Skeletal muscle cell (primary cell): Measurements from ENCODE around the gene CBLIF.
"Not testable (repeated sequence)": the region's sequence is repeated elsewhere in the genome, so short reads cannot be mapped to it uniquely, and the experiment has no call there.

Source experiments
- DNase-seq: peaks from one replicate; pipeline ENCODE4 v3.0.0-alpha.2; 2010; ENCODE audit warnings: low read depth
- H3K4me3 ChIP-seq: 2 replicates; pipeline ENCODE4 v1.5.1; 2011; ENCODE audit warnings: low read depth, mild to moderate bottlenecking, control low read depth, low read length, moderate library complexity

The CBLIF gene

DNA sequence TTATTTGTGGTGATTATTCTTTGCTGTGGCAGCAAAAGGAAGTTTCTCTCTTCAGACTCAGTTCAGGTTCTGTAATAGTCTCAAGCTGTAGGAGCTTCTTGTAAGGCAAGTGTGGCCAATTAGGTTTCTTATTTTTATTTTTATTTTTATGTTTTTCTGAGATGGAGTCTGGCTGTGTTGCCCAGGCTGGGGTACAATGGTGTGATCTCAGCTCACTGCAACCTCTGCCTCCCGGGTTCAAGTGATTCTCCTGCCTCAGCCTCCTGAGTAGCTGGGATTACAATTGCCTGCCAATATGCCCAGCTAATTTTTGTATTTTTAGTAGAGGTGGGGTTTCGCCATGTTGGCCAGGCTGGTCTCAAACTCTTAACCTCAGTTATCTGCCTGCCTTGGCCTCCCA lies 4.3 kb upstream of the CBLIF start:
- H3K4me3 ChIP-seq, DNase-seq: not testable (repeated sequence)

GRCh38 chr11:59849129-59849528 lies 3.8 kb upstream of the CBLIF start:
- H3K4me3 ChIP-seq = no peak overlapping the region
- DNase-seq = no peak

GRCh38 chr11:59848439-59848838 lies 3.1 kb upstream of the CBLIF start:
- H3K4me3 ChIP-seq, DNase-seq: not testable (repeated sequence)

GRCh38 chr11:59847626-59848025 lies 2.3 kb upstream of the CBLIF start:
- no peak overlapping the region for H3K4me3 ChIP-seq
- DNase-seq = no peak

DNA sequence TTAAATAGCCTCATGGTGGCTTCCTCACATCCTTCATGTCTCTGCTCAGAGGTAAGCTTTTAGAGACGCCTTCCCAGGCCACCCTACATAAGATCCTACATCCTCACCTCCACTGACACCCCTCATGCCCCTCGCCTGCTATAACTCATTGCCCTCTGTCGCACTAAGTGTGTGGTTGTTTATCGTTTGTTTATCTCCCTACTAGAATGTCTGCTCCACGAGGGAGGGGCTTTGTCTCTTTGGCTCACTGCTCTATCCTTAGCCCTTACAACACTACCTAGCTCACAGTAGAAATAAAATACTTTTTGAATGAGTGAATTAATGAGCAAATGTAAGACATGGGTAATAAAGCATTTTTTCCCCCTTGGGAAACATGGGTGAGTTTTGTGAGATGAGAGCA lies 1.3 kb upstream of the CBLIF start:
- DNase-seq = no peak
- no peak overlapping the region for H3K4me3 ChIP-seq

- DNase-seq = no peak
- H3K4me3 ChIP-seq = no peak overlapping the region
Observed at GRCh38 chr11:59842316-59842715, 3.0 kb downstream of the CBLIF start.

GRCh38 chr11:59841514-59841913 lies 3.8 kb downstream of the CBLIF start:
- DNase-seq = no peak

GRCh38 chr11:59839615-59840014 lies 5.7 kb downstream of the CBLIF start:
- H3K4me3 ChIP-seq = no peak overlapping the region
- no peak for DNase-seq

More at GRCh38 chr11:59841514-59841913, 3.8 kb downstream of the CBLIF start:
- no peak overlapping the region for H3K4me3 ChIP-seq

- DNase-seq = no peak
- no peak overlapping the region for H3K4me3 ChIP-seq
Observed at GRCh38 chr11:59833602-59834001, 11.7 kb downstream of the CBLIF start.

DNA sequence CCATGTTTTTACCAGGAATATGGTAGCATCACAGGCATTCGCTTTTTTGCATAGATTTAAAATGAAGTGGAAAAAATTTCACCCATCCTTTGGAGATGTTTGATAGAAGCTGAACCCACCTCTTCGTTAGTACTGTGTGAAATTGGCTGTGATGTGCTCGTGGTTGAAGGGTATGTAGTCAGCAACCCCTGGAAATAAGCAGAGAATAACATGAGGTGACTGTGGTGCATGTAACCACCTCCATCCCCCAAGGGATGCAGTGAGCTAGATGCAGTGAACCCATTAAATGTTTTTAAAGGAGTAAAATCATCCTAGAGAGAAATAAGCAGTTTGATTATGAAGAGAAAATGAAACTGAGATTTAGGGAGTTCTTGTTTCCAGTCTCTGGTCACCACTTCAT lies 15.9 kb downstream of the CBLIF start:
- no peak overlapping the region for H3K4me3 ChIP-seq
- no peak for DNase-seq

DNA sequence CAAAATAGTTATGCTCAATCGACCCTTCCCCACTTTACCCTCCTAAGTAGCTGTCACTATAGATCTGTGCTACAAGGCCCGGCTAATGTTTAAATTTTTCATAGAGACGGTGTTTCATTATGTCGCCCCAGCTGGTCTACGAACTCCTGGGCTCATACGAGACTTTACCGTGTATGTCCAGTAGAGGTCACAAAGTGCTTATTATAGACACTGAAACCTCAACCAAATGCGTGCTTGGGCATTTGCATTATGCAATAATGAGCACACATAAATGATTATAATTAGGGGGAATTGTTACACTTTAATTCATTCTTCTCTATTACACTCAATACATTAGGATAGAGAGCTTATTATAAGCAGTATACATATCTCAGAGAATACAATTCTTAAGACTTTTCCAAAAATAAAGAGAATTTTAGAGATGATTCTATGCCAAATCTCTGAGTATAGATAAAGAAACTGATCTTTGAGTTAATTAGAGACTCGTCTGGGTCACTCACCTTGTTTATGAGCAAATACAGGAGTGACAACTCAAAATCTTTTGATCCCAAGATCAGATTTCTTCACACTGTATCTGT lies 22.2 kb downstream of the CBLIF start:
- DNase-seq = no peak
- H3K4me3 ChIP-seq = no peak overlapping the region

DNA sequence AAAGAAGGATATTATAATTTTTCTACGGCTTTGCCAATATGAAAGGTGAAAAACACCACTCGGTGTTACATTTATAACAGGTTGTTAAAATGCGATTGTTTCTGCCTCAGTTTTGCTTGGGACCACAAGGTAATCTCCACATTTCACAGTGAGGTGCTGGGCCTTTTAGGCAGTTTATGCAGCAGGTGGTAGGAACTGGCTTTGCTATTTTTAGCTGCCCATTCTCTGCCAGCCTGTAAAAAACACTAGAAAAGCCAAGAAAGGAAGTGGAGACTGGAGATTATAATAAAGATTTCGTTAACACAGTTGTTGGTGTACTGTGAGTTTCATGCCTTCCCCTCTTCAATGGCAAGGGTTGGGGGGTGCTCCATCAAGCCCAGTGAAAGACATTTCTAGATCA lies 26.7 kb downstream of the CBLIF start:
- H3K4me3 ChIP-seq = no peak overlapping the region
- no peak for DNase-seq

DNA sequence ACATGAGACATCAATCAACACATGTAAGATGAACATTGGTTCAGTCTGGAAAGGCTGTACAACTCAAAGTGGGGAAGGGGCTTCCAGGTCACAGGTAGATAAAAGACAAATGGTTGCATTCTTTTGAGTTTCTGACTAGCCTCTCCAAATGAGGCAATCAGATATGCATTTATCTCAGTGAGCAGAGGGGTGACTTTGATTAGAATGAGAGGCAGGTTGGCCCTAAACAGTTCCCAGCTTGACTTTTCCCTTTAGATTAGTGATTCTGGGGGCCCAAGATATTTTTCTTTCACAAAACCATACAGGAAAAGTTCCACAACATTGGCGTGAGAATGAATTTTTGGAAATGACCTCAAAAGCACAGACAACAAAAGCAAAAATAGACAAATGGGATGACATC lies 28.9 kb downstream of the CBLIF start:
- not testable (repeated sequence) for H3K4me3 ChIP-seq, DNase-seq

DNA sequence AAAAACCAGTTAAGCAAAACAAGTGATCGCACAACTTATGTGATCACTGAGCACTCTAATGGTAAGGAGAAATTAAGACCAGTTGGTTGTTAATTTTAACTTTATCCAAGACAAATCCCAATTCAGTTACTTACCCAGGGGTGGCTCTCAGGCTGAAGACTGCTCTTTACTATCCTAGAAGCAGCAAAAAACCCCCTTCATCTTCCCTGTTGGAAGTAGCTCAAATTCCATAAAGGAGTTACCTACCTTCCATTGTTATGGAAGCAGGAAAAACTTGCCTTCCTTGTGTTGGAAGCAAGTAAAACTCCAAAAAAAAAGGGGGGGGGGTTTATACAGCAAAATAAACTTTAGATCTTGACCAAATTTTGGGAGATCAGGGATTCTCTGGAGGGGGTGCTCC lies 29.5 kb downstream of the CBLIF start:
- no peak overlapping the region for H3K4me3 ChIP-seq
- DNase-seq = no peak

DNA sequence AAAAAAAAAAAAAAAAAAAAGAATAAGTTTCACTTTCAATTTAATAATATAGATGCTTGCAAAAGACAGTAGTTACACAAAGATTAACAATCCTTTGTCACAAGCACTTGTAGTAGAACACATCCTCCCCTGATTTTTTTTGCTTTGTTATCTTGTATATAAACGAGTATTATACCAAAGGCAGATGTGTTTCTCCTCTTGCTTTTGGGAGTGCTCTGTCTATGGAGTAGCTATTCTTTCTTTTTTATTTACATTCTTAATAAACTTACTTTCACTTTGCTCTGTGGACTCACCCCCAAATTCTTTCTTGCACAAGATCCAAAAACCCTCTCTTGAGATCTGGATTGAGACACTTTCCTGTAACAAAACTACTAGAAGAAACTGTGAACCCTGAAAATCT lies 31.3 kb downstream of the CBLIF start:
- no peak for DNase-seq
- no peak overlapping the region for H3K4me3 ChIP-seq

GRCh38 chr11:59813364-59813763 lies 31.9 kb downstream of the CBLIF start:
- no peak for DNase-seq
- H3K4me3 ChIP-seq = no peak overlapping the region

DNA sequence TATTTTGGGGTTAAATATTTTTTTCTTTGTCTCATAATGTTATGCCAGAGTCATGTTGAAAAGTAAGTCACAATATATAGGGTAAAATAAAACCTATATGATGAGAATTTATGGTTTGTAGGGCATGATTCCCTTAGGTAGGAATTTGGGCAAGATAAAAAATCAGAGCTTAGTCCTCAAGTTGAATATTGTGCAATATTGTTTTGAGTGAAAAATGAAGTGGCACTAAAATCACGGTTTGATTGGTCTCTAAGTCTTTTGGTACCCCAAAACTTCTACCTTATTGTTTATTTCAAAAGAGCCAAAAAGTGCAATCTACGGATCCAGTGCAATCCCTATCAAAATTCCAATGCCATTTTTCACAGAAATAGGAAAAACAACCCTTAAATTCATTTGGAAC lies 33.1 kb downstream of the CBLIF start:
- DNase-seq = no peak
- no peak overlapping the region for H3K4me3 ChIP-seq

DNA sequence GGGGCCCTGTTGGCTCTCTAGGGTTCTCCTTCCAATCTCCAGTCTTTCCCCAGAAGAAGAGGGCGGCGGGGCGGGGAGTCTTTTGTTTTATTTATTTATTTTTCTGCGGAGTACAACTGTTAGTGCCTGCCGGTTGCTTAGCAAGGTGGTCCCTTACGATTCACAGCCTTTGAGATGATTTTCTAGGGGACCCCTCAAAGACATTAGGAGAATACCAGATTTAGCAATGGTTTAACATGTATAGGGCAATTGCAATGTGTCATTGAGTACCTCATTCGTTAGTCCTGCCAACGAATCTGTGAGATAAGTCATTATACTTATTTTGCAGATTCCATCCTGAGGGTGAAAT lies 34.4 kb downstream of the CBLIF start:
- DNase-seq = no peak
- H3K4me3 ChIP-seq = peak overlapping the region; percentile 99

GRCh38 chr11:59810189-59810910 lies 34.9 kb downstream of the CBLIF start, which contains the start of gene MRPL16:
Gene MRPL16, minus strand, starts transcription at chr11:59810778. Its CDS starts 120 bp downstream, at chr11:59810658.
- peak; percentile 53 for DNase-seq
- peak within 1 kb of the TSS; percentile 99 for H3K4me3 ChIP-seq

DNA sequence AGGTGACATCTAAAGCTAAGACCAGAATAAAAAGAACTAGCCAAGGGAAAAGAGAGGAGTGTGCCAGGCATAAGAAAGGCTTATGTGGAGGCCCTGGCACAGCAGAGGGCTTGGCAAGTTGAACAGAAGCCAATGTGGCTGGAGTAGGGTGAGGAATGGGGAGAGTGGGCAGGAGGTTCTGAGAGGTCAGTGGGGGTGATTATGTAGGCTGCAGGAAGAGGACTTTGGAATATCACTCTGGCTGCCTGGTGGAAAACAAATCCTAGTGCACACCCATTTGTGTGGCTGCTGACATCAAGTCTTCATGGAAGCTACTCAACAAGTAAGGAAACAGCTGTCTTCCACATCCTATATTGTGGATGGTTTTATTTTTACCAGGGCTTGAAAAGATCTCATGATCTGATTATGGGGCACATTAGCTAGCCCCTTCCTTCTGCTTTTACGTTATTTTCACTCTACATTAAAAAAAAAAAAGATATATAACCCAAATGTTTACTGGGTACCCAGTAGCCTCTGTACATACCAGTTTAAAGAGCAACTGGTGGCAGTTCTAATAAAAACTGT lies 38.2 kb downstream of the CBLIF start:
- H3K4me3 ChIP-seq = no peak overlapping the region
- DNase-seq = no peak

DNA sequence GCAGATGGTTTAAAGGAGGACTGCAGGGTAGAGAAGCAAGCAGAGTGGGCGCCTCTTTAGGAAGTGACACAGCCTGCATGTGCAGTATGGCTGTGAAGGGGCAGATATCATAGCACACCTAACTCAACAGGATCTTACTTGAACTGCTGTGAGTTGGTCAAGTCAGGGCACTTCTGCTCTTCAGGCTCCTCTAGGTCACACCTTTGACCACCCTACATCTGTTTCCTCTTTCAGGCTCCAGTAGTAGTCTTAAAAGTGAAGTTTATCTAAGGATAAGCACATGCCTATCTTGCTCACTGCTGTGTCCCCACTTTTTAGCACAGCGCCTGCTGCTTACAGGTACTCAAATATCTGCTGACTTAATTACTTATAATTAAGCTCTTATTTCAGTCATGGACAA lies 41.2 kb downstream of the CBLIF start:
- H3K4me3 ChIP-seq = no peak overlapping the region
- DNase-seq = no peak
